Stomach (tissue), 4 donors: Measurements from ENCODE around the gene PRR14L.

Experiments used
- POLR2A ChIP-seq, 4 donors: fragments of 450-650 bp; IDR thresholded peaks; one replicate each; pipeline ENCODE4 v1.6.1; 2016; ENCODE audit warnings: antibody characterized with exemption in 4 of 4, control low read depth in 2 of 4, mild to moderate bottlenecking in 1 of 4, moderate library complexity in 1 of 4
- POLR2AphosphoS5 ChIP-seq, 3 donors: sonication (generic); formaldehyde crosslinking; IDR thresholded peaks; one replicate each; pipeline ENCODE4 v1.6.1; 2016; ENCODE audit warnings: antibody characterized with exemption in 3 of 3
- TF ChIP-seq, protein P1 (sequence below), 7 experiments: fragments of 450-650 bp in 4 of 7; fragments of 200-600 bp in 3 of 7; sonication (generic) in 3 of 7; IDR thresholded peaks; one replicate each; pipeline ENCODE4 v1.5.1; 2016 to 2019; ENCODE audit warnings: antibody characterized with exemption in 7 of 7, control low read depth in 2 of 7, mild to moderate bottlenecking in 1 of 7

DNA sequence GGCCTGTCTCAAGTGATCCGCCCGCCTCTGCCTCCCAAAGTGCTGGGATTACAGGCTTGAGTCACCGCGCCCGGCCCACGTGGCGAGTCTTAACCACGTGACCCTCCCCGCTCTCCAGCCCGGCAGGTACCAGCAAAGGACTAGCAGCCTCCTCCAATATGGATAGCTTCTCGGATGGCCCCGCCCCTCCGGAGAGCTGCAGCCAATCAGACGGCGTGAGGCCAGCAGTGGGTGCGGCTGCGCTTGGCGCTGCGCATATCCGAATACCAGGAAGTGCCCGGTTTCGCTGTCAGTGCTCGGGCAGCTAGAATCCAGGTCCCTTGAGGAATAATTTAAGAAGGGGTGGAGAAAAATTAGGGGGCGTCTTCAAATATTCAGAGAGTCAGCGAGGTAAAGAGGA is 73.2 kb downstream of the PRR14L start:
- TF ChIP-seq, protein P1, sequence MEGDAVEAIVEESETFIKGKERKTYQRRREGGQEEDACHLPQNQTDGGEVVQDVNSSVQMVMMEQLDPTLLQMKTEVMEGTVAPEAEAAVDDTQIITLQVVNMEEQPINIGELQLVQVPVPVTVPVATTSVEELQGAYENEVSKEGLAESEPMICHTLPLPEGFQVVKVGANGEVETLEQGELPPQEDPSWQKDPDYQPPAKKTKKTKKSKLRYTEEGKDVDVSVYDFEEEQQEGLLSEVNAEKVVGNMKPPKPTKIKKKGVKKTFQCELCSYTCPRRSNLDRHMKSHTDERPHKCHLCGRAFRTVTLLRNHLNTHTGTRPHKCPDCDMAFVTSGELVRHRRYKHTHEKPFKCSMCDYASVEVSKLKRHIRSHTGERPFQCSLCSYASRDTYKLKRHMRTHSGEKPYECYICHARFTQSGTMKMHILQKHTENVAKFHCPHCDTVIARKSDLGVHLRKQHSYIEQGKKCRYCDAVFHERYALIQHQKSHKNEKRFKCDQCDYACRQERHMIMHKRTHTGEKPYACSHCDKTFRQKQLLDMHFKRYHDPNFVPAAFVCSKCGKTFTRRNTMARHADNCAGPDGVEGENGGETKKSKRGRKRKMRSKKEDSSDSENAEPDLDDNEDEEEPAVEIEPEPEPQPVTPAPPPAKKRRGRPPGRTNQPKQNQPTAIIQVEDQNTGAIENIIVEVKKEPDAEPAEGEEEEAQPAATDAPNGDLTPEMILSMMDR (IDR thresholded peaks at IDR 0.05): no peak
- TF ChIP-seq POLR2AphosphoS5 (IDR thresholded peaks at IDR 0.05) (peak in 2 of 3 donors; percentile 82 to 84), POLR2A (IDR thresholded peaks at IDR 0.05) (no peak)
